NCI-H2196 (cell line): ENCODE results near the gene CNGB1.
"Not testable (repeated sequence)": the region's sequence is repeated elsewhere in the genome, so short reads cannot be mapped to it uniquely, and the experiment has no call there.

Experiments
- DNase-seq: peaks from one replicate; lab custom pipeline; 2025; ENCODE audit not compliant: unreplicated experiment; lab: John Stamatoyannopoulos, UW

The CNGB1 gene

GRCh38 chr16:57956270-57956808, 14.6 kb downstream of the CNGB1 start:
- no peak for DNase-seq

- peak; percentile 35 for DNase-seq
These were observed 15.2 kb downstream of the CNGB1 start for GRCh38 chr16:57955572-57956188.

GRCh38 chr16:57953857-57954256, 17.1 kb downstream of the CNGB1 start:
- DNase-seq: no peak

GRCh38 chr16:57952909-57953308, 18.0 kb downstream of the CNGB1 start:
- DNase-seq: no peak

- DNase-seq: no peak
These were observed 19.5 kb downstream of the CNGB1 start for GRCh38 chr16:57951204-57951960.

GRCh38 chr16:57950382-57950781, 20.5 kb downstream of the CNGB1 start:
- DNase-seq: no peak

- no peak for DNase-seq
These were observed 21.2 kb downstream of the CNGB1 start for GRCh38 chr16:57949595-57950238.

- DNase-seq: no peak
These were observed 21.9 kb downstream of the CNGB1 start for GRCh38 chr16:57949013-57949412.

GRCh38 chr16:57948027-57948426, 22.9 kb downstream of the CNGB1 start:
- DNase-seq: no peak

- no peak for DNase-seq
These were observed 23.7 kb downstream of the CNGB1 start for GRCh38 chr16:57947261-57947660.

GRCh38 chr16:57946181-57946801, 24.6 kb downstream of the CNGB1 start:
- DNase-seq: no peak

- no peak for DNase-seq
These were observed 25.2 kb downstream of the CNGB1 start for GRCh38 chr16:57945740-57946138.

- no peak for DNase-seq
These were observed 25.8 kb downstream of the CNGB1 start for GRCh38 chr16:57944970-57945739.

- not testable (repeated sequence) for DNase-seq
These were observed 27.5 kb downstream of the CNGB1 start for GRCh38 chr16:57943381-57943780.

- DNase-seq: not testable (repeated sequence)
These were observed 29.0 kb downstream of the CNGB1 start for GRCh38 chr16:57941901-57942300.

GRCh38 chr16:57941016-57941664, 29.8 kb downstream of the CNGB1 start:
- peak; percentile 67 for DNase-seq

- no peak for DNase-seq
These were observed 30.5 kb downstream of the CNGB1 start for GRCh38 chr16:57940382-57940966.

- DNase-seq: no peak
These were observed 31.1 kb downstream of the CNGB1 start for GRCh38 chr16:57939872-57940224.

GRCh38 chr16:57938936-57939871, 31.7 kb downstream of the CNGB1 start:
- DNase-seq: peak; percentile 23
